ENCODE results near the gene RPTOR. TPM values are rescaled to one million over a fixed set of nuclear protein-coding genes. Genes with fewer than 3 reads are reported as not detected.

The RPTOR gene
- total and polyA plus RNA-seq, 2 donors (not counting 3 experiments of a cell fraction or from before 2014, with no cell fraction given), result 10.7 to 41.8 TPM

- intact Hi-C loops (cut with micrococcal nuclease) (no loop called here), dilution Hi-C loops (cut with MboI; ENCODE audit: extremely low pct_ligation_motif_present, low sequenced_read_pairs) (no loop called here)
- no peak overlapping the region for H3K4me3 ChIP-seq (replicated peaks in 1 of 3; ENCODE audit: insufficient read depth in 1 of 3, low read depth in 1 of 3, low read length in 3 of 3)
- H3K79me2 ChIP-seq (ENCODE audit: control insufficient read depth, insufficient read depth, low read length), result no peaks in the 10 kb centered on the region
- H4K20me1 ChIP-seq (replicated peaks; ENCODE audit: control insufficient read depth, extremely low read depth, insufficient read depth, low read length), result no peaks in the 10 kb centered on the region
- no peak overlapping the region for H3K9ac ChIP-seq (replicated peaks; ENCODE audit: extremely low read depth, insufficient read depth, low read length)
- H3K27me3 ChIP-seq (ENCODE audit: control insufficient read depth in 2 of 2, insufficient read depth in 2 of 2, low read length in 2 of 2), result no peaks in the 10 kb centered on the region
- ChIA-PET CTCF (interaction anchor here (0.5 kb wide), 1 partner anchor 536 kb away, joined by 3 read pairs; no protein-coding TSS in a partner anchor), POLR2A (no interaction called here)
- no peak overlapping the region for H3K27ac ChIP-seq (ENCODE audit: insufficient read depth, low read depth, low read length)
- FAIRE-seq (no peak), DNase-seq (ENCODE audit: low read depth, low spot score) (no peak)
- peaks cover 0 to 3% of the 10 kb centered on the region in 2 experiments for H3K36me3 ChIP-seq (ENCODE audit: control insufficient read depth in 2 of 2, extremely low read depth in 1 of 2, insufficient read depth in 2 of 2, low read length in 2 of 2)
- no TSS peak for BruUV-seq (replicated peaks)
- no peaks in the 10 kb centered on the region for H3K9me1 ChIP-seq (replicated peaks; ENCODE audit: control insufficient read depth, extremely low read depth, insufficient read depth, low read length)
- no peaks in the 10 kb centered on the region for H3K4me1 ChIP-seq (ENCODE audit: control insufficient read depth, extremely low read depth, insufficient read depth, low read length)
- H2AFZ ChIP-seq (ENCODE audit: low read depth, low read length), result no peak overlapping the region
- TF ChIP-seq EZH2 (IDR thresholded peaks at IDR 0.05; ENCODE audit: borderline replicate concordance, low read depth, low read length, severe bottlenecking), result no peak
- no peak for TF ChIP-seq CTCF (IDR thresholded peaks at IDR 0.05; ENCODE audit: extremely low read depth in 1 of 2, insufficient read depth in 1 of 2, low read depth in 1 of 2, low read length in 2 of 2)
- TF ChIP-seq MAX (IDR thresholded peaks at IDR 0.05; ENCODE audit: insufficient read depth, insufficient read length), result no peak
- no peak for TF ChIP-seq MYC (IDR thresholded peaks at IDR 0.05; ENCODE audit: low read depth, low read length)
- no peak for TF ChIP-seq POLR2AphosphoS5 (IDR thresholded peaks at IDR 0.05; ENCODE audit: insufficient read depth, low read depth, low read length)
- no peak for TF ChIP-seq JUN (IDR thresholded peaks at IDR 0.05; ENCODE audit: borderline replicate concordance, insufficient read depth, insufficient read length, low read depth)
- TF ChIP-seq POLR2A (IDR thresholded peaks at IDR 0.05; ENCODE audit: low read depth, low read length), result no peak
- TF ChIP-seq FOS (IDR thresholded peaks at IDR 0.05; ENCODE audit: borderline replicate concordance, insufficient read depth, low read length), result no peak
- no peak for TF ChIP-seq GATA2 (IDR thresholded peaks at IDR 0.05; ENCODE audit: insufficient read depth, insufficient read length, low read depth, low read length)
- H3K4me2 ChIP-seq (ENCODE audit: insufficient read depth, low read length), result no peak overlapping the region
- H3K9me3 ChIP-seq (replicated peaks; ENCODE audit: control insufficient read depth, insufficient read depth, low read length), result no peaks in the 10 kb centered on the region
These were observed 410.4 kb downstream of the RPTOR start for GRCh38 chr17:80955078-80955477.

Data from endothelial cell of umbilical vein (primary cell).